ENCODE measurements around the gene GUCY1A1. TPM values are rescaled to one million over a fixed set of nuclear protein-coding genes. Genes with fewer than 3 reads are reported as not detected.
"Not testable (repeated sequence)": the region's sequence is repeated elsewhere in the genome, so short reads cannot be mapped to it uniquely, and the experiment has no call there.

The GUCY1A1 gene
- total RNA-seq, 1 donor from 2014 or later = not detected

GRCh38 chr4:155639704-155640523 lies 26.7 kb upstream of the GUCY1A1 start:
- Mint-ChIP-seq H3K36me3 (ENCODE audit: low read depth) (no peaks in the 10 kb centered on the region), H3K27me3 (ENCODE audit: low read depth) (peaks cover 25% of the 10 kb centered on the region), H3K4me3 (ENCODE audit: low read depth) (no peak overlapping the region), H3K27ac (peak overlapping the region; percentile 67), H3K4me1 (ENCODE audit: low read depth) (peaks cover 22% of the 10 kb centered on the region), H3K9me3 (no peaks in the 10 kb centered on the region)
- DNase-seq (ENCODE audit: low spot score) = peak; percentile 18
- intact Hi-C loops (cut with micrococcal nuclease) = loop anchor here (1.0 kb wide), 2 partner anchors 11 to 57 kb away; no protein-coding TSS in a partner anchor

GRCh38 chr4:155640751-155641150 lies 25.9 kb upstream of the GUCY1A1 start:
- intact Hi-C loops (cut with micrococcal nuclease) = no loop called here
- no peaks in the 10 kb centered on the region for H3K36me3 Mint-ChIP-seq (ENCODE audit: low read depth)
- DNase-seq (ENCODE audit: low spot score) = no peak
- H3K27me3 Mint-ChIP-seq (ENCODE audit: low read depth) = peaks cover 24% of the 10 kb centered on the region
- peaks cover 22% of the 10 kb centered on the region for H3K4me1 Mint-ChIP-seq (ENCODE audit: low read depth)
- no peak overlapping the region for H3K27ac Mint-ChIP-seq
- no peaks in the 10 kb centered on the region for H3K9me3 Mint-ChIP-seq
- H3K4me3 Mint-ChIP-seq (ENCODE audit: low read depth) = no peak overlapping the region

GRCh38 chr4:155643087-155643486 lies 23.6 kb upstream of the GUCY1A1 start:
- Mint-ChIP-seq H3K9me3 (no peaks in the 10 kb centered on the region), H3K36me3 (ENCODE audit: low read depth) (no peaks in the 10 kb centered on the region), H3K27me3 (ENCODE audit: low read depth) (peaks cover 27% of the 10 kb centered on the region), H3K4me1 (ENCODE audit: low read depth) (peaks cover 22% of the 10 kb centered on the region), H3K4me3 (ENCODE audit: low read depth) (no peak overlapping the region), H3K27ac (no peak overlapping the region)
- DNase-seq (ENCODE audit: low spot score) = no peak
- intact Hi-C loops (cut with micrococcal nuclease) = no loop called here

GRCh38 chr4:155646001-155646400 lies 20.6 kb upstream of the GUCY1A1 start:
- DNase-seq (ENCODE audit: low spot score) = no peak
- Mint-ChIP-seq H3K4me3 (ENCODE audit: low read depth) (no peak overlapping the region), H3K9me3 (no peaks in the 10 kb centered on the region), H3K36me3 (ENCODE audit: low read depth) (no peaks in the 10 kb centered on the region), H3K4me1 (ENCODE audit: low read depth) (peaks cover 1% of the 10 kb centered on the region), H3K27ac (no peak overlapping the region), H3K27me3 (ENCODE audit: low read depth) (peaks cover 29% of the 10 kb centered on the region)
- intact Hi-C loops (cut with micrococcal nuclease) = no loop called here

- H3K27ac Mint-ChIP-seq; H3K4me1 Mint-ChIP-seq (ENCODE audit: low read depth); H3K36me3 Mint-ChIP-seq (ENCODE audit: low read depth); H3K4me3 Mint-ChIP-seq (ENCODE audit: low read depth); H3K9me3 Mint-ChIP-seq; intact Hi-C loops (cut with micrococcal nuclease); DNase-seq (ENCODE audit: low spot score): not testable (repeated sequence)
- H3K27me3 Mint-ChIP-seq (ENCODE audit: low read depth) = peaks cover 24% of the 10 kb centered on the region
These were observed 15.9 kb upstream of the GUCY1A1 start for GRCh38 chr4:155650785-155651184.

- Mint-ChIP-seq H3K9me3 (no peaks in the 10 kb centered on the region), H3K36me3 (ENCODE audit: low read depth) (no peaks in the 10 kb centered on the region), H3K27ac (no peak overlapping the region), H3K4me1 (ENCODE audit: low read depth) (peaks cover 2% of the 10 kb centered on the region), H3K27me3 (ENCODE audit: low read depth) (peaks cover 24% of the 10 kb centered on the region), H3K4me3 (ENCODE audit: low read depth) (no peak overlapping the region)
- intact Hi-C loops (cut with micrococcal nuclease) = no loop called here
- DNase-seq (ENCODE audit: low spot score) = no peak
These were observed 13.6 kb upstream of the GUCY1A1 start for GRCh38 chr4:155653052-155653451.

GRCh38 chr4:155656025-155656424 lies 10.6 kb upstream of the GUCY1A1 start:
- no peak for DNase-seq (ENCODE audit: low spot score)
- Mint-ChIP-seq H3K4me3 (ENCODE audit: low read depth) (no peak overlapping the region), H3K4me1 (ENCODE audit: low read depth) (peaks cover 2% of the 10 kb centered on the region), H3K27ac (no peak overlapping the region), H3K36me3 (ENCODE audit: low read depth) (no peaks in the 10 kb centered on the region), H3K9me3 (no peaks in the 10 kb centered on the region), H3K27me3 (ENCODE audit: low read depth) (peaks cover 27% of the 10 kb centered on the region)
- intact Hi-C loops (cut with micrococcal nuclease) = no loop called here

- peaks cover 27% of the 10 kb centered on the region for H3K27me3 Mint-ChIP-seq (ENCODE audit: low read depth)
- no peak overlapping the region for H3K4me3 Mint-ChIP-seq (ENCODE audit: low read depth)
- no peaks in the 10 kb centered on the region for H3K9me3 Mint-ChIP-seq
- no peak overlapping the region for H3K27ac Mint-ChIP-seq
- intact Hi-C loops (cut with micrococcal nuclease) = no loop called here
- no peaks in the 10 kb centered on the region for H3K36me3 Mint-ChIP-seq (ENCODE audit: low read depth)
- peaks cover 2% of the 10 kb centered on the region for H3K4me1 Mint-ChIP-seq (ENCODE audit: low read depth)
- no peak for DNase-seq (ENCODE audit: low spot score)
These were observed 9.5 kb upstream of the GUCY1A1 start for GRCh38 chr4:155657169-155657568.

GRCh38 chr4:155657985-155658680 lies 8.5 kb upstream of the GUCY1A1 start:
- Mint-ChIP-seq H3K36me3 (ENCODE audit: low read depth) (no peaks in the 10 kb centered on the region), H3K4me1 (ENCODE audit: low read depth) (peaks cover 2% of the 10 kb centered on the region), H3K27me3 (ENCODE audit: low read depth) (peaks cover 27% of the 10 kb centered on the region), H3K27ac (no peak overlapping the region), H3K4me3 (ENCODE audit: low read depth) (no peak overlapping the region), H3K9me3 (no peaks in the 10 kb centered on the region)
- intact Hi-C loops (cut with micrococcal nuclease) = no loop called here
- DNase-seq (ENCODE audit: low spot score) = no peak

GRCh38 chr4:155658681-155659064 lies 8.0 kb upstream of the GUCY1A1 start:
- Mint-ChIP-seq H3K36me3 (ENCODE audit: low read depth) (no peaks in the 10 kb centered on the region), H3K4me1 (ENCODE audit: low read depth) (peaks cover 2% of the 10 kb centered on the region), H3K9me3 (no peaks in the 10 kb centered on the region), H3K4me3 (ENCODE audit: low read depth) (no peak overlapping the region), H3K27ac (no peak overlapping the region), H3K27me3 (ENCODE audit: low read depth) (peaks cover 31% of the 10 kb centered on the region)
- DNase-seq (ENCODE audit: low spot score) = no peak
- intact Hi-C loops (cut with micrococcal nuclease) = no loop called here

- H3K27ac Mint-ChIP-seq = no peak overlapping the region
- H3K27me3 Mint-ChIP-seq (ENCODE audit: low read depth) = peaks cover 35% of the 10 kb centered on the region
- no peak overlapping the region for H3K4me3 Mint-ChIP-seq (ENCODE audit: low read depth)
- H3K9me3 Mint-ChIP-seq = no peaks in the 10 kb centered on the region
- intact Hi-C loops (cut with micrococcal nuclease) = no loop called here
- H3K36me3 Mint-ChIP-seq (ENCODE audit: low read depth) = no peaks in the 10 kb centered on the region
- no peak for DNase-seq (ENCODE audit: low spot score)
- H3K4me1 Mint-ChIP-seq (ENCODE audit: low read depth) = peaks cover 2% of the 10 kb centered on the region
These were observed 7.5 kb upstream of the GUCY1A1 start for GRCh38 chr4:155659176-155659575.

GRCh38 chr4:155660436-155660835 lies 6.2 kb upstream of the GUCY1A1 start:
- intact Hi-C loops (cut with micrococcal nuclease) = loop anchor here (10.0 kb wide), 1 partner anchor 286 kb away; the partner anchor contains the start of gene MAP9
- no peak overlapping the region for H3K27ac Mint-ChIP-seq
- H3K4me1 Mint-ChIP-seq (ENCODE audit: low read depth) = no peaks in the 10 kb centered on the region
- no peak for DNase-seq (ENCODE audit: low spot score)
- no peaks in the 10 kb centered on the region for H3K9me3 Mint-ChIP-seq
- no peaks in the 10 kb centered on the region for H3K36me3 Mint-ChIP-seq (ENCODE audit: low read depth)
- no peak overlapping the region for H3K4me3 Mint-ChIP-seq (ENCODE audit: low read depth)
- peaks cover 43% of the 10 kb centered on the region for H3K27me3 Mint-ChIP-seq (ENCODE audit: low read depth)

GRCh38 chr4:155665054-155665453 lies 1.6 kb upstream of the GUCY1A1 start:
- Mint-ChIP-seq H3K36me3 (ENCODE audit: low read depth) (no peaks in the 10 kb centered on the region), H3K27ac (no peak overlapping the region), H3K9me3 (no peaks in the 10 kb centered on the region), H3K27me3 (ENCODE audit: low read depth) (peaks cover 65% of the 10 kb centered on the region), H3K4me3 (ENCODE audit: low read depth) (no peak overlapping the region), H3K4me1 (ENCODE audit: low read depth) (peaks cover 14% of the 10 kb centered on the region)
- intact Hi-C loops (cut with micrococcal nuclease) = loop anchor here (10.0 kb wide), 1 partner anchor 290 kb away; the partner anchor contains the start of gene MAP9
- no peak for DNase-seq (ENCODE audit: low spot score)

All from activated T-helper 2 cell treated with anti-CD3 and anti-CD28 coated beads, Interferon-gamma antibody, Interleukin-2, Interleukin-4, amounts not matched to agents 10 μg/mL and 5 μg/mL and 100 μg/mL, durations not matched to agents 14 hours and 24 hours and 36 hours (primary cell).